Measurements from ENCODE around the gene COPB1. TPM values are rescaled to one million over a fixed set of nuclear protein-coding genes. Genes with fewer than 3 reads are reported as not detected.

Gene COPB1
- total and polyA plus RNA-seq, 2 of the 8 experiments (the other 6 are each of a cell fraction or from before 2014, with no cell fraction given): 28.7 to 72.1 TPM

DNA sequence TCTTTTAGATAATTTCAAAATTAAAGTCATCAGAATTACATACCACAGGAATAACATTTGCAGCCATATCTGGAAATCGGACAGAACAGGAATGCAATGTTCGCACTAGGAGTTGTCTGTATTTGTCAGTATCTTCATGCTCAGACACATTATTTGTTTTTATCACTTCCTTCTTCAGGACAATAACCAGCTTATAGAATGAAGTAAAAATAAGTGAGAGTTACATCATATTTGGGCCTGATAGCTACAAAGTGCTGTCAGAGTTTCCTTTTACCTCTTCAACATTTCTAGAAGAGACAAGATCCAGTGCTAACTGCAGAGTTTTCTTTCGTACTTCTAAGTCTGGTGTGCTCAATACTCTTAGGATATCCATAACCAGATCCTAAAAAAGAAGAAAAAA is 18.9 kb downstream of the COPB1 start:
- no peak overlapping the region for H3K4ac ChIP-seq (replicated peaks; ENCODE audit: insufficient read length, low read depth, low read length)
- H3K79me2 ChIP-seq (ENCODE audit: control insufficient read depth in 1 of 2, insufficient read depth in 2 of 2, low read length in 2 of 2): no peaks in the 10 kb centered on the region
- H3K14ac ChIP-seq (ENCODE audit: insufficient read length): no peak overlapping the region
- H4K8ac ChIP-seq (ENCODE audit: extremely low read depth, insufficient read depth, low read length): no peak overlapping the region
- peaks cover 0 to 1% (median 0%) of the 10 kb centered on the region in 4 experiments; a peak in 1 of 7 replicates for H3K27me3 ChIP-seq (replicated peaks in 1 of 4; ENCODE audit: control insufficient read depth in 3 of 4, extremely low read depth in 1 of 4, insufficient read depth in 3 of 4, low read length in 3 of 4)
- no peak overlapping the region for H2BK20ac ChIP-seq (ENCODE audit: low read length)
- TF ChIP-seq JUND (IDR thresholded peaks at IDR 0.05; ENCODE audit: low read length): no peak
- no peak for TF ChIP-seq RAD21 (IDR thresholded peaks at IDR 0.05 in 1 of 2, conservative IDR thresholded peaks at IDR 0.05 in 1 of 2; ENCODE audit: low read depth in 2 of 2, low read length in 2 of 2)
- no peak for TF ChIP-seq CEBPB (IDR thresholded peaks at IDR 0.05; ENCODE audit: low read depth, low read length)
- no peak for TF ChIP-seq EGR1 (IDR thresholded peaks at IDR 0.05; ENCODE audit: borderline replicate concordance, low read depth, low read length)
- TF ChIP-seq MAFK (IDR thresholded peaks at IDR 0.05; ENCODE audit: low read depth, low read length): no peak
- TF ChIP-seq CTCF (IDR thresholded peaks at IDR 0.05; ENCODE audit: control extremely low read depth in 1 of 3, insufficient read depth in 1 of 3, low read depth in 1 of 3, low read length in 3 of 3): no peak
- no peak for TF ChIP-seq TBP (IDR thresholded peaks at IDR 0.05; ENCODE audit: low read depth, low read length)
- no peak for TF ChIP-seq NRF1 (IDR thresholded peaks at IDR 0.05; ENCODE audit: low read depth, low read length)
- TF ChIP-seq SAP30 (IDR thresholded peaks at IDR 0.05; ENCODE audit: insufficient read depth, insufficient replicate concordance, low read length): no peak
- no peak for TF ChIP-seq CHD1 (IDR thresholded peaks at IDR 0.05; ENCODE audit: low read depth, low read length)
- no peaks in the 10 kb centered on the region for H3K4me1 ChIP-seq (replicated peaks in 1 of 4; ENCODE audit: control insufficient read depth in 3 of 4, insufficient read depth in 4 of 4, low read length in 3 of 4)
- WGBS, 2 experiments (ENCODE audit: extremely low coverage in 1 of 2, insufficient coverage in 1 of 2, insufficient read length in 1 of 2, insufficient replicate concordance in 2 of 2, low coverage in 1 of 2, low lambda C conversion rate in 2 of 2, missing lambda C conversion rate in 1 of 2): 90% methylated on average over 3 of the region's 3 CpGs; no CpG with 5 or more reads in 1 of the 2 experiments
- H3K23me2 ChIP-seq (ENCODE audit: low read depth, low read length): no peaks in the 10 kb centered on the region
- peaks cover 0 to 2% of the 10 kb centered on the region in 2 experiments for H4K20me1 ChIP-seq (replicated peaks in 1 of 2; ENCODE audit: control insufficient read depth in 1 of 2, insufficient read depth in 2 of 2, low read length in 2 of 2)
- H3K4me2 ChIP-seq (ENCODE audit: insufficient read depth in 1 of 2, low read depth in 2 of 2, low read length in 2 of 2): no peak overlapping the region
- H2BK5ac ChIP-seq (ENCODE audit: low read depth, low read length): no peak overlapping the region
- no peak overlapping the region for H2BK120ac ChIP-seq (replicated peaks; ENCODE audit: low read depth, low read length)
- H3K23ac ChIP-seq (ENCODE audit: insufficient read length): no peak overlapping the region
- CTCF ChIA-PET (ENCODE audit: partially characterized antibody): interaction anchor here (0.9 to 1.5 kb wide), 6 partner anchors 10 to 222 kb away, joined by 3 to 11 read pairs (median 3); no protein-coding TSS in a partner anchor
- H3K56ac ChIP-seq (replicated peaks; ENCODE audit: insufficient read length, low read depth, low read length): no peak overlapping the region
- H2AK5ac ChIP-seq (ENCODE audit: low read depth, low read length): no peak overlapping the region
- H2AFZ ChIP-seq (ENCODE audit: low read length): no peak overlapping the region
- no peak overlapping the region for H4K5ac ChIP-seq (ENCODE audit: insufficient read length, low read depth, low read length)
- FAIRE-seq: no peak
- no peak overlapping the region for H3K18ac ChIP-seq (ENCODE audit: extremely low read depth, low read length)
- peaks cover 10 to 84% (median 51%) of the 10 kb centered on the region in 4 experiments for H3K36me3 ChIP-seq (ENCODE audit: control insufficient read depth in 2 of 4, insufficient read depth in 4 of 4, low read length in 3 of 4)
- no peaks in the 10 kb centered on the region for H3K79me1 ChIP-seq (ENCODE audit: low read depth, low read length)
- no peaks in the 10 kb centered on the region for H3K9me3 ChIP-seq (ENCODE audit: insufficient read depth in 2 of 2, low read depth in 1 of 2, low read length in 1 of 2)
- H3K27ac ChIP-seq (ENCODE audit: low read depth, low read length): no peak overlapping the region
- no peak overlapping the region for H4K91ac ChIP-seq (replicated peaks; ENCODE audit: insufficient read length, low read length)
- H2BK15ac ChIP-seq (ENCODE audit: low read length): no peak overlapping the region
- DNase-seq (ENCODE audit: low read depth in 1 of 2, low spot score in 2 of 2): no peak
- no peak overlapping the region for H2BK12ac ChIP-seq (ENCODE audit: low read depth, low read length)
- POLR2A ChIA-PET (ENCODE audit: partially characterized antibody): interaction anchor here (1.0 to 1.6 kb wide), 4 partner anchors 9 to 34 kb away, joined by 3 to 6 read pairs (median 4); no protein-coding TSS in a partner anchor
- H3K4me3 ChIP-seq (ENCODE audit: extremely low read depth in 1 of 4, insufficient read depth in 2 of 4, low read depth in 3 of 4, low read length in 4 of 4): no peak overlapping the region
- H3K9ac ChIP-seq (replicated peaks in 1 of 4; ENCODE audit: extremely low read depth in 1 of 4, low read depth in 3 of 4, low read length in 3 of 4): no peak overlapping the region

All from H1 (cell line).